K562 (cell line): ENCODE measurements around the gene LRMDA. TPM values are rescaled to one million over a fixed set of nuclear protein-coding genes. Genes with fewer than 3 reads are reported as not detected.

Experiments
- ATAC-seq: fragments of 200-7000 bp; cut with Tn5 transposase; 3 replicates; pipeline ENCODE4 v1.9.1; 2020; ENCODE audit warnings: moderate library complexity
- BruUV-seq: library from RNA; stranded (reverse); fragments of 400-500 nt; replicated peaks from 2 replicates; lab custom pipeline; 2021; lab: Mats Ljungman, UMichigan
- CTCF ChIA-PET: fragments of 300-600 bp; formaldehyde crosslinking; extraction: SDS; loops from one replicate; lab custom pipeline; 2021; ENCODE audit warnings: low intra/inter-chr PET ratio; lab: Yijun Ruan, JAX
- POLR2A ChIA-PET: fragments of 300-600, 350-650 bp; sonication (Branson Sonifier 250); formaldehyde crosslinking; extraction: SDS; loops from one replicate; lab custom pipeline; 2021; ENCODE audit warnings: antibody characterized with exemption, inconsistent platforms; lab: Yijun Ruan, JAX
- DNase-seq, 4 experiments: peaks; one replicate each; pipeline versions ENCODE4 v3.0.0 to v3.0.0-alpha.2; 2011 to 2018; ENCODE audit warnings: low spot score in 3 of 4, mixed read lengths in 3 of 4; ENCODE audit errors: extremely low read depth in 1 of 4
- FAIRE-seq: peaks from 2 replicates; lab custom pipeline; 2011; peaks lifted over from hg19 to GRCh38; lab: Jason Lieb, UNC
- H2AFZ ChIP-seq: 2 replicates; pipeline ENCODE4 v1.6.0; 2011; ENCODE audit warnings: low read depth, low read length, control low read depth, inconsistent platforms
- H3K27ac ChIP-seq: fragments of 200-600 bp; 3 replicates; pipeline ENCODE4 v1.8.0; 2011; ENCODE audit warnings: low read depth, mild to moderate bottlenecking, control low read depth, inconsistent platforms, low read length, moderate library complexity, mixed read lengths; ENCODE audit errors: extremely low read depth
- H3K27me3 ChIP-seq, 2 experiments: fragments of 300-600 bp in 1 of 2; 2 replicates in 1 of 2; 3 replicates in 1 of 2; pipeline versions ENCODE4 v1.6.0 to v1.8.0; 2011; ENCODE audit warnings: inconsistent platforms in 2 of 2, low read length in 2 of 2, mild to moderate bottlenecking in 1 of 2, mixed read lengths in 1 of 2, moderate library complexity in 1 of 2; ENCODE audit not compliant: control insufficient read depth in 2 of 2, insufficient read depth in 2 of 2
- H3K36me3 ChIP-seq: fragments of 300-600 bp; 3 replicates; pipeline ENCODE4 v1.8.0; 2011; ENCODE audit warnings: mild to moderate bottlenecking, low read length, inconsistent platforms; ENCODE audit not compliant: control insufficient read depth, insufficient read depth
- H3K4me1 ChIP-seq, 2 experiments: fragments of 200-600 bp in 1 of 2; replicated peaks in 1 of 2; 2 replicates in 1 of 2; 3 replicates in 1 of 2; pipeline versions ENCODE4 v1.5.1 to v1.8.0; 2011; ENCODE audit warnings: inconsistent platforms in 2 of 2, low read length in 2 of 2, mild to moderate bottlenecking in 1 of 2, mixed read lengths in 1 of 2, moderate library complexity in 1 of 2; ENCODE audit not compliant: control insufficient read depth in 2 of 2, insufficient read depth in 2 of 2
- H3K4me2 ChIP-seq: 2 replicates; pipeline ENCODE4 v1.6.1; 2011; ENCODE audit warnings: low read length, control low read depth, inconsistent platforms, mixed read lengths; ENCODE audit not compliant: insufficient read depth
- H3K4me3 ChIP-seq: fragments of 200-600 bp; sonication (generic), shearing (Covaris generic); 2 replicates; pipeline ENCODE4 v1.5.1; 2016; ENCODE audit warnings: control low read depth, inconsistent platforms
- H3K79me2 ChIP-seq: fragments of 200-600 bp; 3 replicates; pipeline ENCODE4 v1.8.0; 2011; ENCODE audit warnings: low read length, inconsistent platforms; ENCODE audit not compliant: control insufficient read depth, insufficient read depth
- H3K9ac ChIP-seq, 2 experiments: 2 replicates each; pipeline versions ENCODE4 v1.6.0 to v1.6.1; 2011; ENCODE audit warnings: low read depth in 2 of 2, low read length in 2 of 2, control low read depth in 1 of 2, inconsistent platforms in 1 of 2, mild to moderate bottlenecking in 1 of 2, mixed read lengths in 1 of 2; ENCODE audit not compliant: insufficient read depth in 1 of 2
- H3K9me1 ChIP-seq: one replicate; pipeline ENCODE4 v1.6.0; 2011; ENCODE audit warnings: inconsistent platforms, mild to moderate bottlenecking, low read length, moderate library complexity; ENCODE audit not compliant: control insufficient read depth, insufficient read depth
- H3K9me3 ChIP-seq: replicated peaks from 2 replicates; pipeline ENCODE4 v1.5.1; 2011; ENCODE audit warnings: low read depth, low read length, inconsistent platforms; ENCODE audit not compliant: control insufficient read depth, insufficient read depth
- H4K20me1 ChIP-seq: replicated peaks from 2 replicates; pipeline ENCODE4 v1.6.1; 2011; ENCODE audit warnings: low read length, inconsistent platforms, mixed read lengths; ENCODE audit not compliant: control insufficient read depth, insufficient read depth
- ILK ChIP-seq: fragments of 450-650 bp; IDR thresholded peaks from 2 replicates; pipeline ENCODE4 v1.6.1; 2016; ENCODE audit warnings: missing genetic modification characterization, low read depth, mild to moderate bottlenecking, missing compliant biosample characterization, moderate library complexity, borderline replicate concordance
- TFE3 ChIP-seq: fragments of 450-650 bp; formaldehyde crosslinking; IDR thresholded peaks from 2 replicates; pipeline ENCODE4 v1.4.0; 2020; ENCODE audit warnings: mild to moderate bottlenecking, mixed read lengths
- WGBS: fragments of 100-300 bp; shearing (Covaris generic); methylation state at CpG from one replicate; pipeline ENCODE4 v1.1.6; 2016; ENCODE audit warnings: low coverage, mixed read lengths; ENCODE audit not compliant: insufficient coverage; ENCODE audit errors: missing lambda C conversion rate; 5-methylcytosine and 5-hydroxymethylcytosine counted together
- in situ Hi-C: fragments of 300-500 bp; cut with MboI; formaldehyde crosslinking; loops from 4 replicates; pipeline ENCODE4 v1.15.0; 2018; ENCODE audit warnings: inconsistent platforms, mixed read lengths
- intact Hi-C: fragments of 100-400 bp; cut with micrococcal nuclease; formaldehyde crosslinking; loops from 2 replicates; pipeline ENCODE4 v1.14.2; 2022
- polyA plus RNA-seq, 8 experiments: library from polyadenylated mRNA; depleted of rRNA in 4 of 8; stranded (reverse) in 5 of 8; unstranded in 3 of 8; fragments of >200 nt; fragmentation: Nextera tagmentation in 2 of 8; fragmentation: Illumina TruSeq in 1 of 8; extraction: Ambion mirVana in 2 of 8; extraction: Trizol in 1 of 8; gene quantifications; 2 replicates each; pipeline versions ENCODE4 v1.2.1 to v1.2.3, GENCODE V29; 2011 to 2014; ENCODE audit warnings: inconsistent platforms in 1 of 8, missing spikeins in 1 of 8
- total RNA-seq, 7 experiments: library from RNA; depleted of rRNA in 6 of 7; stranded (reverse); fragments of >200 nt in 6 of 7; fragmentation: Illumina TruSeq in 2 of 7; extraction: Trizol in 2 of 7; gene quantifications; 2 replicates each; pipeline versions ENCODE4 v1.2.1 to v1.2.3, GENCODE V29; 2011 to 2021; ENCODE audit warnings: low replicate concordance in 1 of 7

The LRMDA gene
- total and polyA plus RNA-seq, 9 of the 15 experiments (the other 6 are each of a cell fraction or from before 2014, with no cell fraction given) = 0.25 TPM; not detected in 8

GRCh38 chr10:76552091-76552873 lies 1120.9 kb downstream of the LRMDA start:
- DNase-seq = no peak
- no peaks in the 10 kb centered on the region for H3K4me1 ChIP-seq
- no peak overlapping the region for H3K4me2 ChIP-seq
- no peaks in the 10 kb centered on the region for H3K36me3 ChIP-seq
- POLR2A ChIA-PET = interaction anchor here (0.6 kb wide), 1 partner anchor 53 kb away, joined by 6 read pairs; no protein-coding TSS in a partner anchor
- H3K9me3 ChIP-seq = no peaks in the 10 kb centered on the region
- WGBS = 0% methylated on average over 1 of the region's 1 CpG
- intact Hi-C loops = no loop called here
- no peaks in the 10 kb centered on the region for H4K20me1 ChIP-seq
- TF ChIP-seq TFE3 (CRISPR knock-in tag) = peak; percentile 31
- TF ChIP-seq ILK = no peak
- no peak overlapping the region for H3K9ac ChIP-seq
- H2AFZ ChIP-seq = no peak overlapping the region
- ATAC-seq = no peak
- FAIRE-seq = no peak
- CTCF ChIA-PET = no interaction called here
- in situ Hi-C loops = no loop called here
- BruUV-seq = no TSS peak
- no peak overlapping the region for H3K27ac ChIP-seq
- H3K79me2 ChIP-seq = no peaks in the 10 kb centered on the region
- H3K4me3 ChIP-seq = no peak overlapping the region
- no peaks in the 10 kb centered on the region for H3K27me3 ChIP-seq
- no peaks in the 10 kb centered on the region for H3K9me1 ChIP-seq
